Loucy (cell line): ENCODE data around the gene ZNF524.

ENCODE experiments used
- CTCF ChIP-seq: fragments of 200-600 bp; sonication (generic); conservative IDR thresholded peaks from 2 replicates; pipeline ENCODE4 v1.5.1; 2014; ENCODE audit warnings: mild to moderate bottlenecking, antibody characterized with exemption, low read length
- EZH2phosphoT487 ChIP-seq: fragments of 200-600 bp; IDR thresholded peaks from 2 replicates; pipeline ENCODE4 v1.6.1; 2018; ENCODE audit warnings: antibody characterized with exemption, mild to moderate bottlenecking, moderate library complexity, borderline replicate concordance

GRCh38 chr19:55623130-55623529 is 23.0 kb downstream of the ZNF524 start:
- TF ChIP-seq CTCF = no peak
- no peak for TF ChIP-seq EZH2phosphoT487
